Parathyroid adenoma (tissue), 2 donors: ENCODE measurements around the gene PAN2.
"Not testable (repeated sequence)": the region's sequence is repeated elsewhere in the genome, so short reads cannot be mapped to it uniquely, and the experiment has no call there.

Source experiments
- H2AFZ ChIP-seq: fragments of 300-600 bp; sonication (generic); one replicate; pipeline ENCODE4 v1.7.0; 2017; ENCODE audit warnings: antibody characterized with exemption, mild to moderate bottlenecking
- H3K27ac ChIP-seq: fragments of 300-600 bp; sonication (generic); one replicate; pipeline ENCODE4 v1.7.0; 2017
- H3K27me3 ChIP-seq: fragments of 300-600 bp; sonication (generic); one replicate; pipeline ENCODE4 v1.7.0; 2017; ENCODE audit warnings: low read length; ENCODE audit not compliant: control insufficient read depth, insufficient read depth
- H3K36me3 ChIP-seq: fragments of 300-600 bp; sonication (generic); one replicate; pipeline ENCODE4 v1.7.0; 2017; ENCODE audit warnings: low read length; ENCODE audit not compliant: control insufficient read depth, insufficient read depth
- H3K4me1 ChIP-seq: fragments of 300-600 bp; sonication (generic); one replicate; pipeline ENCODE4 v1.7.0; 2017; ENCODE audit warnings: control low read depth
- H3K4me2 ChIP-seq: fragments of 300-600 bp; sonication (generic); one replicate; pipeline ENCODE4 v1.7.0; 2017; ENCODE audit warnings: low read length
- H3K4me3 ChIP-seq: fragments of 300-600 bp; sonication (generic); one replicate; pipeline ENCODE4 v1.7.0; 2017; ENCODE audit warnings: low read depth, low read length
- H3K79me2 ChIP-seq: fragments of 300-600 bp; sonication (generic); one replicate; pipeline ENCODE4 v1.7.0; 2017; ENCODE audit warnings: control low read depth
- H3K9ac ChIP-seq: fragments of 300-600 bp; sonication (generic); one replicate; pipeline ENCODE4 v1.7.0; 2017; ENCODE audit warnings: mild to moderate bottlenecking
- H3K9me3 ChIP-seq: fragments of 300-600 bp; sonication (generic); one replicate; pipeline ENCODE4 v1.7.0; 2017; ENCODE audit warnings: low read length; ENCODE audit not compliant: control insufficient read depth
- TF ChIP-seq, protein P1 (sequence below): fragments of 300-600 bp; sonication (generic); IDR thresholded peaks from one replicate; pipeline ENCODE4 v1.7.0; 2017; ENCODE audit warnings: antibody characterized with exemption, mild to moderate bottlenecking
- donor health status: primary hyperparathyroidism.

The PAN2 gene

DNA sequence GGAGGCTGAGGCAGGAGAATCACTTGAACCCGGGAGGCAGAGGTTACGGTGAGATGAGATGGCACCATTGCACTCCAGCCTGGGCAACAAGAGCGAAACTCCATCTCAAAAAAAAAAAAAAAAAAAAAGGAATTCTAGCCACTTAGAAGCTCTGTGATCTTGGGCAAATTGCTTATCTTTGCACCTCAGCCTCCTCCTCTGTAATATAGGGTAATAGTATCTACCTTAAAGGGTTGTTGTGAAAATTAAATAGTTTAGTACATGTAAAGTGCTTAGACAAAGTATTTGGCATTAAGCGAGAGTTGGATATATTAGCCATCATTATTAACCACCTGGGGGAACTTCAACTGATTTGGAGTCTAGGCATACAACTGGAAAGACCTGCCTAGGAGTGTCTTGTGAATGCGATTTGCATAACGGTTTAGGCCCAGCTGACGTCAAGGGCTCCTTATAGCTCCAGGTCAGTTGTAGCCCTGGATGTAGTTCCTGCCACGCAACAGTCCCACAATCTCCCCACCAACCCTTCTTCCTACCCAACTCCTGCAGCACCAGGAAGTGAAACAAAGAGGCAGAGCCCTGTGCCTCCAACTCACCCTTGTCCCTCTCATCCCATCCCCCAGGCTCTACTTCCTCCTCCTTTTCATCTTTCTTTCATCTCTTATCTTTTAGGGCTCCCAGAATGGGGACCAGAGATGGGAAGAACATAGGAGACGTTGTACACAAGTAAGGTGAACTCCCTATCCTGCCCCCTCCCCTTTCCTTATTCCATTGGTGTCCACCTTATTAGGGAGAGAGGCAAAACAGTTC lies 2.8 kb upstream of the PAN2 start:
- Histone ChIP-seq H3K9me3 (no peaks in the 10 kb centered on the region), H3K27me3 (no peaks in the 10 kb centered on the region), H3K4me3 (no peak overlapping the region), H3K36me3 (no peaks in the 10 kb centered on the region), H2AFZ (no peak overlapping the region), H3K4me1 (peaks cover 12% of the 10 kb centered on the region), H3K27ac (no peak overlapping the region), H3K79me2 (peaks cover 4% of the 10 kb centered on the region), H3K4me2 (no peak overlapping the region), H3K9ac (no peak overlapping the region)
- TF ChIP-seq, protein P1, sequence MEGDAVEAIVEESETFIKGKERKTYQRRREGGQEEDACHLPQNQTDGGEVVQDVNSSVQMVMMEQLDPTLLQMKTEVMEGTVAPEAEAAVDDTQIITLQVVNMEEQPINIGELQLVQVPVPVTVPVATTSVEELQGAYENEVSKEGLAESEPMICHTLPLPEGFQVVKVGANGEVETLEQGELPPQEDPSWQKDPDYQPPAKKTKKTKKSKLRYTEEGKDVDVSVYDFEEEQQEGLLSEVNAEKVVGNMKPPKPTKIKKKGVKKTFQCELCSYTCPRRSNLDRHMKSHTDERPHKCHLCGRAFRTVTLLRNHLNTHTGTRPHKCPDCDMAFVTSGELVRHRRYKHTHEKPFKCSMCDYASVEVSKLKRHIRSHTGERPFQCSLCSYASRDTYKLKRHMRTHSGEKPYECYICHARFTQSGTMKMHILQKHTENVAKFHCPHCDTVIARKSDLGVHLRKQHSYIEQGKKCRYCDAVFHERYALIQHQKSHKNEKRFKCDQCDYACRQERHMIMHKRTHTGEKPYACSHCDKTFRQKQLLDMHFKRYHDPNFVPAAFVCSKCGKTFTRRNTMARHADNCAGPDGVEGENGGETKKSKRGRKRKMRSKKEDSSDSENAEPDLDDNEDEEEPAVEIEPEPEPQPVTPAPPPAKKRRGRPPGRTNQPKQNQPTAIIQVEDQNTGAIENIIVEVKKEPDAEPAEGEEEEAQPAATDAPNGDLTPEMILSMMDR = no peak

DNA sequence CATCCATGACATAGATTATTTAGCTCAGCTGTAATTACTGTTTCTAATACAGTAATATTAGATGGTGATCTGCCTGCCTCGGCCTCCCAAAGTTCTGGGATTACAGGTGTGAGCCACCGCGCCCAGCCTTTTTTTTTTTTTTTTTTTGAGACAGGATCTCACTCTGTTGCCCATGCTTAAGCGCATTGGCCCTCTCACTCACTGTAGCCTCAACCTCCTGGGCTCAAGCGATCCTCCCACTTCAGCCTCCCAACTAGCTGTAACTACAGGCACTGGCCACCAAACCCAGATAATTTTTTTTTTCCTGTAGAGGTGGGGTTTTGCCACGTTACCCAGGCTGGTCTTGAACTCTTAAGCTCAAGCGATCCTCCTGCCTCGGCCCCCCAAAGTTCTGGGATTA lies 1.7 kb upstream of the PAN2 start:
- not testable (repeated sequence) for H3K27me3 ChIP-seq, H3K4me2 ChIP-seq

DNA sequence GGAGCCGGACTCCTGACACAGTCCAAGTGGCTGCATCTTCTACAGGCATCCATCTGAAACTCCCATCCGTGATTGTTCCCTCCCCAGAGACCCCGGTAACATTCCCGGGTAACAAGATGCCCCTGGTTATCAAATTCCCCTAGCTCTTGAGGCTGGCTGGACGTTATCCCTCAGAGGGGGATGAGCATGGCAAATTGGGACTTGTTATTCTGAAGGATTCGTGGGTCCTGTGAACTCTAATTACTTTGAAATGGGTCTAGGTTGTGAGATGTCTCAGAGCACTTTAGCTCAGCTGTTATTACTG lies 642 bp upstream of the PAN2 start:
- TF ChIP-seq, protein P1 = no peak
- H3K4me2 ChIP-seq = peak overlapping the region; percentile 82
- peak overlapping the region; percentile 77 for H3K4me3 ChIP-seq

More for the DNA sequence above, 1.7 kb upstream of the PAN2 start:
- not testable (repeated sequence) for H3K36me3 ChIP-seq, H2AFZ ChIP-seq, H3K27ac ChIP-seq, H3K9me3 ChIP-seq, H3K4me3 ChIP-seq, H3K79me2 ChIP-seq, H3K9ac ChIP-seq
- peaks cover 12% of the 10 kb centered on the region for H3K4me1 ChIP-seq

DNA sequence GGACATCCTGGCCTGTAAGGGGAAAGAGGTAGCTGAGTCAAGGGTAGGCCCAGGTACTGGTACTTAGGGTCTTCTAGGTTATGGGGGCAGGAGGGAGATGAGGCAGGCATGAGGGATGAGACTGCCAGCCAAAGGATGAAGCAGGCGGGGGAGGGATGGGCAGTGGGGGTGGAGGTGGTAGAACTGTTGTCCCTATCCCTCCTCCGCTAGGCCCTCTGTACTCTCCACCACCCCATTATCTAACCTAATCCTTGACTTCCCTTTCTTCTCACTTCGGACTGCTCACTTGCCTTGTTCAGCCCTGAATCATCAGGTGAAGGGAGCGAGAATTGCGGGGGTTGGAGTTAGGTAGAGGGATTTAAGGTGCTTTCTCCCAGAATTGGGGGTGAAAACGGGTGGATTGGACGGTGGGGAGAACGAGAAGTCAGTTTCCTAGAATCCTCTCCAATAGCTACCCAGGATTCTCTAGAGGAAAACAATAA lies 562 bp downstream of the PAN2 start:
- Histone ChIP-seq H3K79me2 (peaks cover 4% of the 10 kb centered on the region), H3K4me2 (peak overlapping the region; percentile 82), H3K9ac (peak overlapping the region; percentile 84), H3K9me3 (no peaks in the 10 kb centered on the region), H3K4me1 (peaks cover 12% of the 10 kb centered on the region), H3K4me3 (peak overlapping the region; percentile 77), H3K27me3 (no peaks in the 10 kb centered on the region), H2AFZ (peak overlapping the region; percentile 88), H3K36me3 (no peaks in the 10 kb centered on the region), H3K27ac (peak overlapping the region; percentile 93)
- TF ChIP-seq, protein P1 = no peak

More for the DNA sequence above, 642 bp upstream of the PAN2 start:
- H3K79me2 ChIP-seq = peaks cover 4% of the 10 kb centered on the region
- H3K27me3 ChIP-seq = no peaks in the 10 kb centered on the region
- no peaks in the 10 kb centered on the region for H3K36me3 ChIP-seq
- peak overlapping the region; percentile 88 for H2AFZ ChIP-seq
- H3K9me3 ChIP-seq = no peaks in the 10 kb centered on the region
- H3K9ac ChIP-seq = peak overlapping the region; percentile 81
- H3K27ac ChIP-seq = peak overlapping the region; percentile 93
- peaks cover 12% of the 10 kb centered on the region for H3K4me1 ChIP-seq

DNA sequence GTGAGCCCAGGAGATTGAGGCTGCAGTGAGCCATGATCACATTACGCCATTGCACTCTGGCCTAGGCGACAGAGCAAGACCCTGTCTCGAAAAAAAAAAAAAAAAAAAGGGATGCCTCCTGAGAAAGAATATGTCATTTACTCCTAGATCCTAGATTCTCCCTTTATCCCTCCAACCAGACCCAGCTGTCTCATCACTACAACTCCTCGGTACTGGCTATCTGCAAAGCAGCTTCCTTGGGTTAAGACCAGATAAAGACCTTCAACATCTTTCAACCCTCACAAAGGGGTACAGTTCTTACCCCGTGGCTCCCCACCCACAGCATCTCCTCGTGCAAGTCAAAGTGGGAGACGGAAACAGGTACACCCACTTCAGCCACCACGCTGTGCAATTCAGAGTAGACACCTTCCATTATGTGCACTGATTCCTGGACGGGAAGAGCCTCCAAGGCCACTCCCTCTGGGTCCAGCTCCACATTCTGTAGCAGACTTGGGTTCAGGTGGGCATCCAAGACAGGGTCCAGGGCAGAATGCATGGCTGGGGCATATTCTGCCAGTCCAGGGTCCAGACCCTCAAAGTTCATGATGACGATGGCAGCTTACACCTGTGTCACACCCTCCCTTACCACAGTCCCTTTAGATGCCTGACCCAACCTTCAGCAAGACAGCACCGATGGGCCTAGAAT lies 1.1 kb downstream of the PAN2 start:
- no peak overlapping the region for H3K9ac ChIP-seq
- H3K79me2 ChIP-seq = peaks cover 4% of the 10 kb centered on the region
- peaks cover 12% of the 10 kb centered on the region for H3K4me1 ChIP-seq
- H2AFZ ChIP-seq = peak overlapping the region; percentile 88
- H3K27ac ChIP-seq = peak overlapping the region; percentile 93
- TF ChIP-seq, protein P1 = no peak
- H3K9me3 ChIP-seq = no peaks in the 10 kb centered on the region
- H3K36me3 ChIP-seq = no peaks in the 10 kb centered on the region
- H3K27me3 ChIP-seq = no peaks in the 10 kb centered on the region
- peak overlapping the region; percentile 82 for H3K4me2 ChIP-seq
- peak overlapping the region; percentile 77 for H3K4me3 ChIP-seq
